Naive B cell (primary cell): ENCODE data around the gene PCDHGA10. TPM values are rescaled to one million over a fixed set of nuclear protein-coding genes. Genes with fewer than 3 reads are reported as not detected.
"Not testable (repeated sequence)": the region's sequence is repeated elsewhere in the genome, so short reads cannot be mapped to it uniquely, and the experiment has no call there.

Source experiments
- ATAC-seq, 2 donors: fragments of 150-1000 bp; cut with Tn5 transposase; 2 replicates each; pipeline ENCODE4 v1.10.0; 2021; ENCODE audit warnings: low read depth in 2 of 2, mild to moderate bottlenecking in 2 of 2, moderate library complexity in 2 of 2
- DNase-seq: peaks from one replicate; pipeline ENCODE4 v3.0.0; 2022
- H3K27ac Mint-ChIP-seq, 6 donors: one replicate each; pipeline ENCODE4 v1.8.0; 2020 to 2022; ENCODE audit warnings: mild to moderate bottlenecking in 6 of 6, mixed read lengths in 6 of 6, moderate library complexity in 5 of 6, inconsistent platforms in 2 of 6
- H3K27me3 Mint-ChIP-seq, 3 donors: one replicate each; pipeline ENCODE4 v1.8.0; 2021 to 2022; ENCODE audit warnings: mixed read lengths in 3 of 3, mild to moderate bottlenecking in 1 of 3
- H3K36me3 Mint-ChIP-seq, 2 donors: one replicate each; pipeline ENCODE4 v1.8.0; 2020 to 2022; ENCODE audit warnings: mixed read lengths in 2 of 2, inconsistent platforms in 1 of 2, mild to moderate bottlenecking in 1 of 2
- H3K4me1 Mint-ChIP-seq, 3 donors: one replicate each; pipeline ENCODE4 v1.8.0; 2020 to 2022; ENCODE audit warnings: mixed read lengths in 3 of 3, inconsistent platforms in 1 of 3, mild to moderate bottlenecking in 1 of 3, moderate library complexity in 1 of 3
- H3K4me3 Mint-ChIP-seq, 8 donors: one replicate each; pipeline ENCODE4 v1.8.0; 2020 to 2022; ENCODE audit warnings: mild to moderate bottlenecking in 8 of 8, mixed read lengths in 8 of 8, moderate library complexity in 8 of 8, inconsistent platforms in 2 of 8
- H3K9me3 Mint-ChIP-seq, 7 donors: one replicate each; pipeline ENCODE4 v1.8.0; 2020 to 2022; ENCODE audit warnings: mixed read lengths in 7 of 7, mild to moderate bottlenecking in 5 of 7, inconsistent platforms in 2 of 7, moderate library complexity in 1 of 7
- polyA plus RNA-seq, 6 donors: library from polyadenylated mRNA; unstranded; fragments of 300-500 nt; fragmentation: Illumina TruSeq; gene quantifications; one replicate each; pipeline ENCODE4 v1.2.3, GENCODE V29; 2021; ENCODE audit warnings: low read depth in 6 of 6

The PCDHGA10 gene
- polyA plus RNA-seq, 6 donors from 2014 or later: 0.05 TPM; not detected in 5

DNA sequence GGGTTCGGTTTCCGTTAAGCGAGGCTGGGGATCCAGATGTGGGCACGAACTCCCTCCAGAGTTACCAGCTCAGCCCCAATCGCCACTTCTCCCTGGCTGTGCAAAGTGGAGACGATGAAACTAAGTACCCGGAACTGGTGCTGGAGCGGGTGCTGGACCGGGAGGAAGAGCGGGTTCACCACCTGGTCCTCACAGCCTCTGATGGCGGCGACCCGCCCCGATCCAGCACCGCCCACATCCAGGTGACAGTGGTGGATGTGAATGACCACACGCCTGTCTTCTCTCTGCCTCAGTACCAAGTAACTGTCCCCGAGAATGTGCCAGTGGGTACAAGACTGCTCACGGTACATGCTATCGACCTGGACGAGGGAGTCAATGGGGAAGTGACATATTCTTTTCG is 29.4 kb upstream of the PCDHGA10 start:
- ATAC-seq: no peak

GRCh38 chr5:141384471-141385267 is 28.1 kb upstream of the PCDHGA10 start:
- Mint-ChIP-seq H3K27me3 (peaks cover 57 to 73% (median 72%) of the 10 kb centered on the region in 3 donors), H3K4me3 (no peak overlapping the region), H3K36me3 (peaks cover 15 to 20% of the 10 kb centered on the region in 2 donors), H3K27ac (peak overlapping the region in 1 of 6 donors; percentile 44), H3K9me3 (peaks cover under 1 to 79% (median 42%) of the 10 kb centered on the region in 7 donors), H3K4me1 (peaks cover 0 to 6% (median 2%) of the 10 kb centered on the region in 3 donors)
- DNase-seq: no peak
- ATAC-seq: no peak

More for the DNA sequence above, 29.4 kb upstream of the PCDHGA10 start:
- Mint-ChIP-seq H3K36me3 (peaks cover 7 to 11% of the 10 kb centered on the region in 2 donors), H3K4me1 (peaks cover 0 to 6% (median 2%) of the 10 kb centered on the region in 3 donors), H3K9me3 (peaks cover 0 to 66% (median 37%) of the 10 kb centered on the region in 7 donors), H3K27me3 (peaks cover 55 to 69% (median 59%) of the 10 kb centered on the region in 3 donors), H3K27ac (peak overlapping the region in 1 of 6 donors; percentile 63), H3K4me3 (peak overlapping the region in 5 of 8 donors; percentile 18 to 65 (median 42))
- no peak for DNase-seq

GRCh38 chr5:141387557-141388311 is 25.1 kb upstream of the PCDHGA10 start, which contains the start of gene PCDHGB4:
Gene PCDHGB4 (plus strand): TSS chr5:141387698. CDS start chr5:141387885, 187 bp downstream.
- H3K4me3 Mint-ChIP-seq: peak within 1 kb of the TSS in 7 of 8 donors; percentile 29 to 77 (median 51)
- peaks cover 20 to 27% of the 10 kb centered on the region in 2 donors for H3K36me3 Mint-ChIP-seq

GRCh38 chr5:141388661-141389060 is 24.1 kb upstream of the PCDHGA10 start:
- Mint-ChIP-seq H3K27ac (peak overlapping the region in 1 of 6 donors; percentile 53), H3K4me1 (peaks cover 0 to 4% (median 0%) of the 10 kb centered on the region in 3 donors), H3K4me3 (peak overlapping the region in 2 of 8 donors; percentile 16 to 74), H3K27me3 (peaks cover 67 to 79% (median 74%) of the 10 kb centered on the region in 3 donors), H3K36me3 (peaks cover 23 to 26% of the 10 kb centered on the region in 2 donors), H3K9me3 (peaks cover 4 to 82% (median 43%) of the 10 kb centered on the region in 7 donors)
- ATAC-seq (no peak), DNase-seq (no peak)

More at GRCh38 chr5:141387557-141388311, 25.1 kb upstream of the PCDHGA10 start, which contains the start of gene PCDHGB4:
- DNase-seq, H3K27ac Mint-ChIP-seq, H3K4me1 Mint-ChIP-seq, ATAC-seq: not testable (repeated sequence)
- Mint-ChIP-seq H3K27me3 (peaks cover 65 to 79% (median 79%) of the 10 kb centered on the region in 3 donors), H3K9me3 (peaks cover 4 to 82% (median 43%) of the 10 kb centered on the region in 7 donors)

GRCh38 chr5:141389153-141390042 is 23.4 kb upstream of the PCDHGA10 start:
- H3K27me3 Mint-ChIP-seq: peaks cover 66 to 79% (median 74%) of the 10 kb centered on the region in 3 donors
- peaks cover 0 to 4% (median 0%) of the 10 kb centered on the region in 3 donors for H3K4me1 Mint-ChIP-seq
- peak overlapping the region in 2 of 6 donors; percentile 53 to 75 for H3K27ac Mint-ChIP-seq
- peak overlapping the region in 2 of 8 donors; percentile 2 to 42 for H3K4me3 Mint-ChIP-seq
- peaks cover 30% of the 10 kb centered on the region in 2 donors for H3K36me3 Mint-ChIP-seq
- DNase-seq (no peak), ATAC-seq (no peak)
- peaks cover 4 to 82% (median 43%) of the 10 kb centered on the region in 7 donors for H3K9me3 Mint-ChIP-seq

DNA sequence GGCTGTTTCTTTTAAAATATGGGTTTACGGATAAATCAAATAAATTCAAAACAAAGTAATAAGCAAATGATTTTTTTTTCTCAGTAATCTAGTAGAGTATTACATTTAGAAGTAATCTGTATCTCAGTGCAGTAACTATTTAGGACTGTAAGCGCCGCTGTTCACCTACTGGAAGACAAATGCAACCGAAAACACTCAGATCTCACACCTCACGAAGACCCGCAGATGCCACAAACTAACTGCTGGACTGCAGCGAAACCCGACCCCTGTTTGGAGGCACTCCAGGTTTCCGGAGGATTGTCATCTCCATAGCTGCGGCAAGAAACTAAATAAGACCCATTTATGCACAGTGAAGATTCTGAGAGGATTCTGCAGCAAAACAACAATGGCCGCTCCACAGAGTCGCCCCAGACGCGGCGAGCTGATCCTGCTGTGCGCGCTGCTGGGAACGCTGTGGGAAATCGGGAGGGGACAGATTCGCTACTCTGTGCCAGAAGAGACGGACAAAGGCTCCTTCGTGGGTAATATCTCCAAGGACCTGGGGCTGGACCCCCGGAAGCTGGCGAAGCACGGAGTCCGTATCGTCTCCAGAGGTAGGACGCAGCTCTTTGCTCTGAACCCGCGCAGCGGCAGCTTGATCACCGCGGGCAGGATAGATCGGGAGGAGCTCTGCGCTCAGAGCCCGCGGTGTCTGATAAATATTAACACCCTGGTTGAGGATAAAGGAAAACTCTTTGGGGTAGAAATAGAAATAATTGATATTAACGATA is 20.2 kb upstream of the PCDHGA10 start, which contains the start of gene PCDHGA8:
Gene PCDHGA8, plus strand, starts transcription at position 205 of the 770 bp plus-strand sequence. Its CDS starts 181 bp downstream, at position 386.
- ATAC-seq: no peak
- peaks cover 24 to 31% of the 10 kb centered on the region in 2 donors for H3K36me3 Mint-ChIP-seq
- peaks cover 4 to 70% (median 38%) of the 10 kb centered on the region in 7 donors for H3K9me3 Mint-ChIP-seq
- H3K27ac Mint-ChIP-seq: peak within 1 kb of the TSS in 4 of 6 donors; percentile 47 to 81 (median 74)
- peaks cover 0 to 4% (median 0%) of the 10 kb centered on the region in 3 donors for H3K4me1 Mint-ChIP-seq
- DNase-seq: no peak
- H3K27me3 Mint-ChIP-seq: peaks cover 56 to 77% (median 60%) of the 10 kb centered on the region in 3 donors
- peak within 1 kb of the TSS in 3 of 8 donors; percentile 12 to 41 (median 21) for H3K4me3 Mint-ChIP-seq

DNA sequence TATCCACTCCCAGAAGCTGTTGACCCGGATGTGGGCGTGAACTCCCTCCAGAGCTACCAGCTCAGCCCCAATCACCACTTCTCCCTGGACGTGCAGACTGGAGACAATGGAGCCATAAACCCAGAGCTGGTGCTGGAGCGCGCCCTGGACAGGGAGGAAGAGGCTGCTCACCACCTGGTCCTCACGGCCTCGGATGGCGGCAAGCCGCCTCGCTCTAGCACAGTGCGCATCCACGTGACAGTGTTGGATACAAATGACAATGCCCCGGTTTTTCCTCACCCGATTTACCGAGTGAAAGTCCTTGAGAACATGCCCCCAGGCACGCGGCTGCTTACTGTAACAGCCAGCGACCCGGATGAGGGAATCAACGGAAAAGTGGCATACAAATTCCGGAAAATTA is 19.5 kb upstream of the PCDHGA10 start:
- Mint-ChIP-seq H3K36me3 (peaks cover 24 to 30% of the 10 kb centered on the region in 2 donors), H3K4me3 (peak overlapping the region in 1 of 8 donors; percentile 12), H3K9me3 (peaks cover 4 to 70% (median 37%) of the 10 kb centered on the region in 7 donors), H3K27ac (peak overlapping the region in 2 of 6 donors; percentile 47 to 79), H3K27me3 (peaks cover 55 to 75% (median 57%) of the 10 kb centered on the region in 3 donors), H3K4me1 (peaks cover 0 to 4% (median 0%) of the 10 kb centered on the region in 3 donors)
- ATAC-seq (no peak), DNase-seq (no peak)

DNA sequence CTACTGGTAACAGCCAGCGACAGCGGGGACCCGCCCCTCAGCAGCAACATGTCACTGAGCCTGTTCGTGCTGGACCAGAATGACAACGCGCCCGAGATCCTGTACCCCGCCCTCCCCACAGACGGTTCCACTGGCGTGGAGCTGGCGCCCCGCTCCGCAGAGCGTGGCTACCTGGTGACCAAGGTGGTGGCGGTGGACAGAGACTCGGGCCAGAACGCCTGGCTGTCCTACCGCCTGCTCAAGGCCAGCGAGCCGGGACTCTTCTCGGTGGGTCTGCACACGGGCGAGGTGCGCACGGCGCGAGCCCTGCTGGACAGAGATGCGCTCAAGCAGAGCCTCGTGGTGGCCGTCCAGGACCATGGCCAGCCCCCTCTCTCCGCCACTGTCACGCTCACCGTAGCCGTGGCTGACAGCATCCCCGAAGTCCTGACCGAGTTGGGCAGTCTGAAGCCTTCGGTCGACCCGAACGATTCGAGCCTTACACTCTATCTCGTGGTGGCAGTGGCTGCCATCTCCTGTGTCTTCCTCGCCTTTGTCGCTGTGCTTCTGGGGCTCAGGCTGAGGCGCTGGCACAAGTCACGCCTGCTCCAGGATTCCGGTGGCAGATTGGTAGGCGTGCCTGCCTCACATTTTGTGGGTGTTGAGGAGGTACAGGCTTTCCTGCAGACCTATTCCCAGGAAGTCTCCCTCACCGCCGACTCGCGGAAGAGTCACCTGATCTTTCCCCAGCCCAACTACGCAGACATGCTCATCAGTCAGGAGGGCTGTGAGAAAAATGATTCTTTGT is 18.2 kb upstream of the PCDHGA10 start:
- peaks cover 52 to 75% (median 55%) of the 10 kb centered on the region in 3 donors for H3K27me3 Mint-ChIP-seq
- H3K36me3 Mint-ChIP-seq: peaks cover 16 to 21% of the 10 kb centered on the region in 2 donors
- DNase-seq, H3K4me1 Mint-ChIP-seq, ATAC-seq: not testable (repeated sequence)
- H3K27ac Mint-ChIP-seq: peak overlapping the region in 2 of 6 donors; percentile 24 to 79
- peak overlapping the region in 1 of 8 donors; percentile 16 for H3K4me3 Mint-ChIP-seq
- H3K9me3 Mint-ChIP-seq: peaks cover 4 to 71% (median 38%) of the 10 kb centered on the region in 7 donors

- Mint-ChIP-seq H3K27me3 (peaks cover 47 to 74% (median 52%) of the 10 kb centered on the region in 3 donors), H3K36me3 (peaks cover 12 to 19% of the 10 kb centered on the region in 2 donors), H3K4me3 (peak within 1 kb of the TSS; percentile 2 to 83 (median 42)), H3K27ac (peak within 1 kb of the TSS in 1 of 6 donors; percentile 63), H3K9me3 (peaks cover 4 to 60% (median 34%) of the 10 kb centered on the region in 7 donors)
- DNase-seq, H3K4me1 Mint-ChIP-seq: not testable (repeated sequence)
- ATAC-seq: peak; percentile 58 to 61
These were observed 14.8 kb upstream of the PCDHGA10 start, which contains the start of gene PCDHGB5 for GRCh38 chr5:141397756-141398551. Gene PCDHGB5 (plus strand): TSS chr5:141397947. CDS start chr5:141398128, 181 bp downstream.

GRCh38 chr5:141398608-141399007 is 14.2 kb upstream of the PCDHGA10 start:
- H3K4me1 Mint-ChIP-seq: peaks cover 0 to 3% (median 0%) of the 10 kb centered on the region in 3 donors
- peaks cover 9 to 25% of the 10 kb centered on the region in 2 donors for H3K36me3 Mint-ChIP-seq
- peak overlapping the region in 1 of 6 donors; percentile 63 for H3K27ac Mint-ChIP-seq
- DNase-seq (no peak), ATAC-seq (no peak)
- peaks cover 4 to 61% (median 35%) of the 10 kb centered on the region in 7 donors for H3K9me3 Mint-ChIP-seq
- peaks cover 50 to 74% (median 57%) of the 10 kb centered on the region in 3 donors for H3K27me3 Mint-ChIP-seq
- peak overlapping the region in 1 of 8 donors; percentile 29 for H3K4me3 Mint-ChIP-seq
